ENCODE measurements around the gene CILP2.

Gene CILP2

GRCh38 chr19:19563348-19563848 is 25.3 kb downstream of the CILP2 start:
- DNase-seq (ENCODE audit: low read depth), result no peak

- DNase-seq (ENCODE audit: low read depth), result no peak
These were observed 28.2 kb downstream of the CILP2 start for GRCh38 chr19:19566306-19566705.

- DNase-seq (ENCODE audit: low read depth), result no peak
These were observed 29.3 kb downstream of the CILP2 start for GRCh38 chr19:19567391-19567790.

GRCh38 chr19:19568802-19569756 is 31.0 kb downstream of the CILP2 start:
- no peak for DNase-seq (ENCODE audit: low read depth)

- no peak for DNase-seq (ENCODE audit: low read depth)
These were observed 32.5 kb downstream of the CILP2 start for GRCh38 chr19:19570571-19570970.

GRCh38 chr19:19571071-19571786 is 33.2 kb downstream of the CILP2 start:
- DNase-seq (ENCODE audit: low read depth), result no peak

- no peak for DNase-seq (ENCODE audit: low read depth)
These were observed 37.3 kb downstream of the CILP2 start for GRCh38 chr19:19575411-19575810.

- DNase-seq (ENCODE audit: low read depth), result no peak
These were observed 40.2 kb downstream of the CILP2 start for GRCh38 chr19:19578252-19578651.

GRCh38 chr19:19579533-19580361 is 41.7 kb downstream of the CILP2 start:
- no peak for DNase-seq (ENCODE audit: low read depth)

GRCh38 chr19:19580418-19580817 is 42.4 kb downstream of the CILP2 start:
- no peak for DNase-seq (ENCODE audit: low read depth)

GRCh38 chr19:19581391-19581790 is 43.3 kb downstream of the CILP2 start:
- no peak for DNase-seq (ENCODE audit: low read depth)

- DNase-seq (ENCODE audit: low read depth), result no peak
These were observed 44.4 kb downstream of the CILP2 start for GRCh38 chr19:19582471-19582870.

- no peak for DNase-seq (ENCODE audit: low read depth)
These were observed 46.3 kb downstream of the CILP2 start for GRCh38 chr19:19584356-19584755.

GRCh38 chr19:19587771-19588170 is 49.7 kb downstream of the CILP2 start:
- no peak for DNase-seq (ENCODE audit: low read depth)

GRCh38 chr19:19588546-19588945 is 50.5 kb downstream of the CILP2 start:
- DNase-seq (ENCODE audit: low read depth), result no peak

GRCh38 chr19:19591133-19591825 is 53.2 kb downstream of the CILP2 start:
- DNase-seq (ENCODE audit: low read depth), result peak; percentile 47

GRCh38 chr19:19592690-19593089 is 54.6 kb downstream of the CILP2 start:
- DNase-seq (ENCODE audit: low read depth), result no peak

- DNase-seq (ENCODE audit: low read depth), result no peak
These were observed 56.3 kb downstream of the CILP2 start for GRCh38 chr19:19594381-19594780.

GRCh38 chr19:19595171-19595701 is 57.2 kb downstream of the CILP2 start:
- DNase-seq (ENCODE audit: low read depth), result no peak

Data from activated T-cell treated with anti-CD3 and anti-CD28 coated beads for 48 hours (primary cell).